ENCODE measurements around the gene UQCRQ. TPM values are rescaled to one million over a fixed set of nuclear protein-coding genes. Genes with fewer than 3 reads are reported as not detected.
A peak's percentile ranks its signal among the peaks of the same experiment; 100 is the strongest.

Gene UQCRQ
- total and polyA plus RNA-seq, 2 of the 13 experiments (the other 11 are each of a cell fraction or from before 2014, with no cell fraction given): 257 to 575 TPM

DNA sequence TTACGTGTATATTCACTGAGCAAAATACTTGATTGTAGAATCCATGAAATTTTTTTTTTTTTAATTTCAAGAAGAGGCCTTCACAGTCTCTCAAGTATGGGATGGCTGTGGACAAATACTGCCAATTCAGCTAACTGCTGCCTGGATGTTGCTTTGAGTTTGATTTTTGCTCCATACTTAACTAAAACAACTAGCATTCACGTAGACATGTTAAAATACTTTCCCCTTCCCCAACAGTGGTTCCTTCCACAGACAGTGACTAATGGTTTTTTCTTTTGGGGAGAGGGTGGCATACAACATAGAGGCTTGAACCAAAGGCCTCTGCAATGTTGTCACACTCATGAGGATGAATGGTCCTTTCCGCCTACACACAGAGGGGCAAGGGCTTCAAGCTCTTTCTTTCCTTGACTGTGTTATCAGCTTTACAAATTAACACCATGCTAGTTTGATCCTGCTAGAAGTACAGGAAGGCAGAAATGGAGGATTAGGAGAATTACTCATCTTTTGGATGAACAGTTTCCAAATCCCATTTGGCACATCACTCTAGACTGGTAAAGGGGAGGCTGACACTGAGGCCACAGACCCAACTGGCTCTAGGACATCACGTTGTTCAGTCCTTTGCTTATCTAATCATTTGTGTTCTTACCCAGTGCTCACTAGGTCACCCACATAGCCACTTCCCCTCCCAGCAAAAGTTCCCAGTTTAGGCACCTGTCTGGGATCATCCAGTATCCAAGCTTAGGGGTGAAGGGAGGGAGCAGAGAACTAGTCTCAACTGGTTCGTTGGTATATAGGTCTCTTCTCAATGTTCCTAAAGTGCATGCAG lies 5.2 kb downstream of the UQCRQ start:
- no peaks in the 10 kb centered on the region; a peak in 1 of 5 replicates for H3K27me3 ChIP-seq (ENCODE audit: control insufficient read depth in 1 of 2, insufficient read depth in 2 of 2, low read length in 2 of 2)
- H3K4me2 ChIP-seq (ENCODE audit: low read depth, low read length): peak overlapping the region; percentile 80; the same call in 1 of the 2 replicates
- peak; percentile 17; the same call in 1 of the 2 replicates for TF ChIP-seq KDM2A (CRISPR knock-in tag; IDR thresholded peaks at IDR 0.05; ENCODE audit: borderline replicate concordance, low read depth)
- TF ChIP-seq, protein P1, sequence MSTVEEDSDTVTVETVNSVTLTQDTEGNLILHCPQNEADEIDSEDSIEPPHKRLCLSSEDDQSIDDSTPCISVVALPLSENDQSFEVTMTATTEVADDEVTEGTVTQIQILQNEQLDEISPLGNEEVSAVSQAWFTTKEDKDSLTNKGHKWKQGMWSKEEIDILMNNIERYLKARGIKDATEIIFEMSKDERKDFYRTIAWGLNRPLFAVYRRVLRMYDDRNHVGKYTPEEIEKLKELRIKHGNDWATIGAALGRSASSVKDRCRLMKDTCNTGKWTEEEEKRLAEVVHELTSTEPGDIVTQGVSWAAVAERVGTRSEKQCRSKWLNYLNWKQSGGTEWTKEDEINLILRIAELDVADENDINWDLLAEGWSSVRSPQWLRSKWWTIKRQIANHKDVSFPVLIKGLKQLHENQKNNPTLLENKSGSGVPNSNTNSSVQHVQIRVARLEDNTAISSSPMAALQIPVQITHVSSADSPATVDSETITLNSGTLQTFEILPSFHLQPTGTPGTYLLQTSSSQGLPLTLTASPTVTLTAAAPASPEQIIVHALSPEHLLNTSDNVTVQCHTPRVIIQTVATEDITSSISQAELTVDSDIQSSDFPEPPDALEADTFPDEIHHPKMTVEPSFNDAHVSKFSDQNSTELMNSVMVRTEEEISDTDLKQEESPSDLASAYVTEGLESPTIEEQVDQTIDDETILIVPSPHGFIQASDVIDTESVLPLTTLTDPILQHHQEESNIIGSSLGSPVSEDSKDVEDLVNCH (CRISPR knock-in tag; IDR thresholded peaks at IDR 0.05): 0 out of 2 replicates have a peak, but pooled peaks have one; percentile 63
- no peak for TF ChIP-seq FOXA1 (IDR thresholded peaks at IDR 0.05)
- TF ChIP-seq FOXA1 (CRISPR knock-in tag; IDR thresholded peaks at IDR 0.05): no peak
- TF ChIP-seq POLR2G (IDR thresholded peaks at IDR 0.05; ENCODE audit: low read depth, low read length): peak; percentile 49
- TF ChIP-seq NFYC (CRISPR knock-in tag; IDR thresholded peaks at IDR 0.05): no peak
- TF ChIP-seq SALL1 (CRISPR knock-in tag; IDR thresholded peaks at IDR 0.05): no peak
- DNase-seq (ENCODE audit: low spot score): no peak
- no peaks in the 10 kb centered on the region for H3K9me3 ChIP-seq (ENCODE audit: low read length)
- in situ Hi-C loops (cut with HindIII; ENCODE audit: extremely low pct_ligation_motif_present, low pct_unique_long_range_greater_than_20kb): loop anchor here (5.0 kb wide), 1 partner anchor 39 kb away; the partner anchor contains the start of gene SHROOM1
- H3K79me2 ChIP-seq (ENCODE audit: insufficient read depth, low read length): peaks cover 27% of the 10 kb centered on the region
- H3K4me1 ChIP-seq (ENCODE audit: insufficient read depth, low read length): peaks cover 84% of the 10 kb centered on the region
- 89% methylated on average over 5 of the region's 5 CpGs for WGBS (ENCODE audit: low lambda C conversion rate)
- no TSS peak for BruUV-seq (replicated peaks)
- peak overlapping the region; percentile 67 for H3K9ac ChIP-seq (ENCODE audit: insufficient read depth, low read depth, low read length)
- H3K36me3 ChIP-seq (replicated peaks in 1 of 2; ENCODE audit: control insufficient read depth in 1 of 2, insufficient read depth in 2 of 2, low read length in 2 of 2): peaks cover 0 to 25% of the 10 kb centered on the region in 2 experiments; a peak in 3 of 5 replicates
- H2AFZ ChIP-seq (ENCODE audit: low read length): no peak overlapping the region
- FAIRE-seq: no peak
- CTCF ChIA-PET (ENCODE audit: low intra/inter-chr PET ratio, low total read pairs): no interaction called here
- no peak overlapping the region; a peak in 1 of 6 replicates for H3K4me3 ChIP-seq (replicated peaks in 1 of 3; ENCODE audit: insufficient read depth in 1 of 3, low read depth in 2 of 3, low read length in 3 of 3)
- H4K20me1 ChIP-seq (ENCODE audit: insufficient read depth, low read length): no peaks in the 10 kb centered on the region
- H3K27ac ChIP-seq (ENCODE audit: extremely low read length, insufficient read depth, low read length): peak overlapping the region; percentile 95
- ATAC-seq: no peak
- intact Hi-C loops (cut with micrococcal nuclease; ENCODE audit: unreplicated experiment): no loop called here
- POLR2A ChIA-PET: interaction anchor here (1.2 to 8.7 kb wide), 7 partner anchors 21 to 117 kb away, joined by 3 to 91 read pairs (median 5); partner anchors contain the start of gene SHROOM1
